Muscle layer of colon (tissue), 2 donors: ENCODE measurements around the gene CD99L2.

Source experiments
- H3K27ac ChIP-seq: one replicate; pipeline ENCODE4 v1.7.0; 2013; ENCODE audit warnings: low read depth, mild to moderate bottlenecking, low read length, moderate library complexity
- H3K27me3 ChIP-seq, 2 donors: one replicate each; pipeline ENCODE4 v1.7.0; 2013; ENCODE audit warnings: low read length in 2 of 2, mild to moderate bottlenecking in 2 of 2; ENCODE audit not compliant: insufficient read depth in 2 of 2, control insufficient read depth in 1 of 2
- H3K36me3 ChIP-seq: one replicate; pipeline ENCODE4 v1.7.0; 2013; ENCODE audit warnings: mild to moderate bottlenecking, low read length; ENCODE audit not compliant: insufficient read depth
- H3K4me1 ChIP-seq: one replicate; pipeline ENCODE4 v1.7.0; 2013; ENCODE audit warnings: mild to moderate bottlenecking, low read length; ENCODE audit not compliant: insufficient read depth
- H3K4me3 ChIP-seq, 2 donors: one replicate each; pipeline ENCODE4 v1.7.0; 2013; ENCODE audit warnings: low read length in 2 of 2, low read depth in 1 of 2, mild to moderate bottlenecking in 1 of 2, moderate library complexity in 1 of 2
- H3K9ac ChIP-seq: one replicate; pipeline ENCODE4 v1.7.0; 2013; ENCODE audit warnings: low read length
- H3K9me3 ChIP-seq: one replicate; pipeline ENCODE4 v1.7.0; 2013; ENCODE audit warnings: mild to moderate bottlenecking, low read length
- donor health status: abdominal sarcoma.
- donor health status: Adenocarcinoma of cecum.

CD99L2 gene, protein sequence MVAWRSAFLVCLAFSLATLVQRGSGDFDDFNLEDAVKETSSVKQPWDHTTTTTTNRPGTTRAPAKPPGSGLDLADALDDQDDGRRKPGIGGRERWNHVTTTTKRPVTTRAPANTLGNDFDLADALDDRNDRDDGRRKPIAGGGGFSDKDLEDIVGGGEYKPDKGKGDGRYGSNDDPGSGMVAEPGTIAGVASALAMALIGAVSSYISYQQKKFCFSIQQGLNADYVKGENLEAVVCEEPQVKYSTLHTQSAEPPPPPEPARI

DNA sequence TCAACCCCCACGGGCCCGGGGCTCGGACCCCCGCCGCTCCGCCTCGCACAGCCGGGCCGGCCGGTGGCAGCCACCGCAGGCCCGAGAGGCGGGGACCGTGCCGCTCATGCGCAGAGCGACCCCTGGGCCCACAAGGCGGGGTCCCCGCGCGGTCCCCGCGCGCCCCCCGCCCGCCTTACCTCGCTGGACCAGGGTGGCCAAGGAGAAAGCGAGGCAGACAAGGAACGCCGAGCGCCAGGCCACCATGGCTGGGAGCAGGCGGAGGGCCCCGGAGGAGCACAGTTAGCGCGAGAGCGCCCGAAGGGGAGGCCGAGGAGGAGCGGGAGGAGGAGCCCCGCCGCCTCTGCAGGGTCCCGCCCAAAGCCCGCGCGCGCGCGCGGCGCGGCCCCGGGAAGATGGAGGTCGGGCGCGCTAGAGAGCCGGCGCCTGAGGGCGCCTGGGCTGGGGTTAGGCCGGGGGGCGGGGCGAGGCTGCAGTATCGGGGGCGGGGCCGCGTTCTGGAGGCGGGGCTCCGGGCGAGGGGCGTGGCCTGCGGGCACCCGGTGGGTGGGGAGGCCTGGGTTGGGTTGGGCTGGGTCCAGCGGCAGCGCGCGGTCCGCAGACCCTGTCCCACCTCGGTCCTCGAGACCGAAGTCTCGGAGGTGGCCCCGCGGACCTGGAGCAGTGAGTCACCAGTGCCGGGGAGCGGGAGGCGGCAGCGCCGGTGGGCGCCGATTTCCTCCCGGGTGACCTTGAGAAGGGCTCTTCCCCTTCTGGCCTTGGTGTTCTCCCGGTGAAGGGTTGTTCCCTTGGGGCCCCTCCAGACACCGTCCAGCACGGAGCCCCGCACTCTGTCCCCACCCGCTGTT is at the start of gene CD99L2:
Gene CD99L2 (minus strand): TSS at position 326 of the 848 bp plus-strand sequence. CDS start 80 bp downstream, at position 246.
- peaks cover 0 to 3% of the 10 kb centered on the region in 2 donors for H3K27me3 ChIP-seq
- H3K27ac ChIP-seq: no peak within 1 kb of the TSS
- no peak within 1 kb of the TSS for H3K9ac ChIP-seq
- no peaks in the 10 kb centered on the region for H3K36me3 ChIP-seq
- peak within 1 kb of the TSS; percentile 59 to 64 for H3K4me3 ChIP-seq
- no peaks in the 10 kb centered on the region for H3K9me3 ChIP-seq
- H3K4me1 ChIP-seq: peaks cover 6% of the 10 kb centered on the region

DNA sequence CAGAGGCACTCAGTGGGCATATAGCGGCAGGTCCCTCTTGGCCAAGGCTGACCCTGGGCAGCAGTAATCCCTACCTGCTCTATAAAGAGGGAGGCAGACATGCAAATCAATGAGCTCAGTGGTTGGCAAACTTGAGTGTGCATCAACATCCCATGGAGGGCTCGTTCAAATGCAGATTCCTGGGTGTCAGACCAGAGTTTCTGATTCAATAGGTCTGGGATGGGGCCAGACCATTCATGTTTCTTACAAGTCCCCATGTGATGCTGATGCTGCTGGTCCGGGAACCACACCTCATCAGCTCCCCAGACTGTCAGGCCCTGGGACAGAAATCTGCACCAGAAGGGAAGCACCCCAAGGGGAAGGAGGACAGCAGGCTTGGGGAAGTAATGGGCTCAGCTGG is 45.8 kb upstream of the CD99L2 start:
- no peaks in the 10 kb centered on the region for H3K9me3 ChIP-seq
- no peak overlapping the region for H3K4me3 ChIP-seq
- no peak overlapping the region for H3K9ac ChIP-seq
- no peaks in the 10 kb centered on the region for H3K36me3 ChIP-seq
- no peak overlapping the region for H3K27ac ChIP-seq
- H3K4me1 ChIP-seq: no peaks in the 10 kb centered on the region
- H3K27me3 ChIP-seq: no peaks in the 10 kb centered on the region

DNA sequence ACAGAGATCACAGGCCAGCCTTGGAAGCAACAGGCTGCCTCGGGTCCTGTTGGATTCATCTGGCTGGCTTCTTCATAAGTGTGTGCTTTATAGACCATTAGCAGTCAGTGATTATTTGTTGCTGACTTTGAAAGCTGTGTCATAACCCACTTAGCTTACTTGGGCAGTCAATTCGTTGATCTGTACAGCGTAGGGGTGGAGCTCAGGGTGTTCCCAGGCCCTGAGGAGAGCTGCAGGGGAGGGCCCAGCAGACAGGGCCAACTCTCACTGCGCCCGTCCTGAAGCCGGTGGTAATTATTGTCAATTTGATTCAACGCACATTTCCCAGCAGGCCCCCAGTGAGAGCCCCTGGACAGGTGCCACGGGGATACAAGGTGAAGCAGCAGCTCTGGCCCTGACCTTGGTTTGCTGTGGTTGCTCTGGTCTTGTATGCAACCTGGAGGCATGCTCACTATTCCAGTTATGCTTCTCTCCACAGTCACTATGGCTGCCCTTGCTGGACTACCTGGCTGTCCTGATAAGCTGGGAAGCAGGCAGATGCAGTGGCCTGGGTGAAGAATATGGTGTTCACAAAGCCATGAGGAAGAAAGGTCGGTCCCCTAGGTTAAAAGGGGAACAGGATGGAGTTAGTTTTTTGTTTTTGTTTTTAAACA is 44.6 kb upstream of the CD99L2 start:
- Histone ChIP-seq H3K27ac (no peak overlapping the region), H3K36me3 (no peaks in the 10 kb centered on the region), H3K9me3 (no peaks in the 10 kb centered on the region), H3K4me3 (no peak overlapping the region), H3K27me3 (no peaks in the 10 kb centered on the region), H3K9ac (no peak overlapping the region), H3K4me1 (no peaks in the 10 kb centered on the region)

DNA sequence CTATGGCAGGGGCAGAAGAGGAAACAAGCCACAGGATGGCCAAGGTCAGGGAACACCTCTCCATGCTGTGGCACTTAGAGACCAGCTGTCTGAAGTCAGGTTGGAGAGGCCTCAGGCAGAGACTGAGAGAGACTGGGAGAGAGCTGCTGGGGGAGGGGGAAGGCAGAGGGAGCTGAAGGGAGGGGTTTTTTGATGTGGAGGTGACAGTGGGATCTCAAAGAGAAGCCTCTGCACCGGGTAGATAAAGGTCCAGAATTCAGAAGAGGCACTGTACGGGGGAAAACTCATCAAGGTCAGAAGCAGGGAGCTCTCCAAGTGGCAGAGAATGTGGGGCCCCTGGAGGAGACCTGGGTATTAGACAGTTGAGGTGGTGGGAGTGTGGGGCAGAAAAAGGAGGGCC is 43.1 kb upstream of the CD99L2 start:
- no peak overlapping the region for H3K4me3 ChIP-seq
- no peaks in the 10 kb centered on the region for H3K9me3 ChIP-seq
- no peaks in the 10 kb centered on the region for H3K4me1 ChIP-seq
- H3K36me3 ChIP-seq: no peaks in the 10 kb centered on the region
- no peak overlapping the region for H3K27ac ChIP-seq
- H3K9ac ChIP-seq: no peak overlapping the region
- no peaks in the 10 kb centered on the region for H3K27me3 ChIP-seq

DNA sequence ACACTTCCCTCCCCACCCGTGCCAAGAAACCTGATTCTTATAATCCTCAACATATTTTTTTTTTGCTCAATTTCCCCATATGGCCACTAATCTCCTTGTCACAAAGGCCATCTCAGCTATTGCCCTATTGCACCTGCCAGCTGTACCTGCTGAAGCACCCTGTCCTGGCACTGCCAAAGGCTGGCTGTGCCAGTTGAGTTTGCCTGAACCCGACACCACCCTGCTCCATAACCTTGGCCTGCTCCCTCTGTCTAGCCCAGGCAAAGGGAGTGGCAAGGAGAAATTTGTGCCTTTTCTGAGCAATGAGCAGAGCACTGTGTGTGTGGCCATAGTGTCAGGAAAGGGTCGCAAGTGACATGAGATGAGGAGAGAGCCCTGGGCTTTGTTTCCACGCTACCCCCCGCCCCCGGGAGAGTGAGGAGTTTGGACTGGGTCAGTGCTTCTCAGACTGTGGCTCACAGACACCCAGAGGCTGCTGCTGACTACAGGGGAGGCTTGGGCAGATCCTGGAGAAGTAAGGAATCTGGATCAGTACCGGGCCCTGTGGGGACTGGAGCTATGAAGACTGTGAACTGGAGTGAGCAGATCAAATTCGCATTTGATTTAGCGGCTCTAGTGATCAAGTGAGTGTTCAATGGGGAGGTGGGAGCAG is 42.5 kb upstream of the CD99L2 start:
- no peak overlapping the region for H3K27ac ChIP-seq
- no peaks in the 10 kb centered on the region for H3K27me3 ChIP-seq
- H3K4me3 ChIP-seq: no peak overlapping the region
- no peak overlapping the region for H3K9ac ChIP-seq
- H3K36me3 ChIP-seq: no peaks in the 10 kb centered on the region
- no peaks in the 10 kb centered on the region for H3K4me1 ChIP-seq
- no peaks in the 10 kb centered on the region for H3K9me3 ChIP-seq

DNA sequence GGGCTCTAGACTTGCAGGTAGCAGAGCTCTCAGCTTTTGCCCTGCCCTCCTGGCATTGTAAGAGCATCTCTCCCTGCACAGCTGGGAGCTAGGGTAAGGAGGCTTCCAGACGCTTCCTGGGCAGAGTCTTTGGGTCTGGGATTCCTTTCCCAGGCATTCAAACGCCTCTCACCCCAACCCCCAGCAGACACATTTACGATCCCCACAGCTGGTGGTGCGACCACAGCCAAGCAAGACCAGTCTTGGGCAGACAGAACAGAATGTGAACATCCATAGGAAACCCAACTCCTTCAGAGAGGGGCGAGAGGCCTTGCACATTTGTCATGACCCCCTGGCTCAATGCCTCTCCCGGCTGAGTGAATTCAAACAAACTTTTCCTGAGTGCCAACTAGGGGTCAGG is 38.1 kb upstream of the CD99L2 start:
- Histone ChIP-seq H3K4me1 (no peaks in the 10 kb centered on the region), H3K27ac (no peak overlapping the region), H3K36me3 (no peaks in the 10 kb centered on the region), H3K27me3 (no peaks in the 10 kb centered on the region), H3K4me3 (no peak overlapping the region), H3K9me3 (no peaks in the 10 kb centered on the region), H3K9ac (no peak overlapping the region)

DNA sequence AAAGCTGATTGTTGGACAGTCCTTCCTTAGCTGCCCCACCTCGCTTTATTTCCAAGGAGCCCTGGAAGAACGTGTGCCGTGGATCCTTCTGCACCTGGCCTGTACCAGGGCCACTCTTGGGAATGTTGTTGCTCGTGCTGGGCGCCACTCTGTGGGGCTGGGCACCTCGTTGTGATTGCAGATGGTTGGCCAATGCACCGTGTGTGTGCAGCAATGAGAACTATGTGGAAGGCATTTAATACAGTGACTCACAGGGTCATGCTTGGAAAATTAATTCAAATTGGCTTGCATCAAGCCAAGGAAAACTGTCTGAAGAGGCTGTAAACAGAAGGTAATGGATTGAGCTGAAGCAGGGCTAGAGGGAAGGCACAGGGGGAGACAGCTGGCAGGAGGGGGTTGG is 37.0 kb upstream of the CD99L2 start:
- Histone ChIP-seq H3K27me3 (no peaks in the 10 kb centered on the region), H3K4me1 (no peaks in the 10 kb centered on the region), H3K9me3 (no peaks in the 10 kb centered on the region), H3K27ac (no peak overlapping the region), H3K9ac (no peak overlapping the region), H3K36me3 (no peaks in the 10 kb centered on the region), H3K4me3 (no peak overlapping the region)

DNA sequence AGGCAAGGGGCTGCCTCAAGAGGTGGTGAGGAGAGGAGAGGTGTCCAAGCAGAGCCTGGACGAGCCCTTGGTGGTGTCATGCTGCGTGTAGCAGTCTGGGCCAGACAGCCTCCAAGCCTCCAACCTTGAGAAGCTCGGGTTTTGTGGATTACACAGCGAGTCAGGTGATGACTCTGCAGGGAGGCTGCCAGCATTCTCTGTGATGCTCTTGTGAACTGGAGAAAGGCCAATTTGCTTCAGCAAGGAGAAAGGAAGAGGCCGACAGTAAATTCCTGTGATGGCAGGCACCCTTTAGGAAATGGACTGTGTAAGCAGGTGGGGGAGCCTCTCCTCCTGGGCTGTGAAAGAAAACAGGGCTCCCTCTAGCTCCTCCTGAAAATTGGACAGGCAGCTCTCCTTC is 36.0 kb upstream of the CD99L2 start:
- H3K4me3 ChIP-seq: no peak overlapping the region
- H3K27ac ChIP-seq: no peak overlapping the region
- no peaks in the 10 kb centered on the region for H3K4me1 ChIP-seq
- H3K9me3 ChIP-seq: no peaks in the 10 kb centered on the region
- H3K27me3 ChIP-seq: no peaks in the 10 kb centered on the region
- no peak overlapping the region for H3K9ac ChIP-seq
- no peaks in the 10 kb centered on the region for H3K36me3 ChIP-seq

DNA sequence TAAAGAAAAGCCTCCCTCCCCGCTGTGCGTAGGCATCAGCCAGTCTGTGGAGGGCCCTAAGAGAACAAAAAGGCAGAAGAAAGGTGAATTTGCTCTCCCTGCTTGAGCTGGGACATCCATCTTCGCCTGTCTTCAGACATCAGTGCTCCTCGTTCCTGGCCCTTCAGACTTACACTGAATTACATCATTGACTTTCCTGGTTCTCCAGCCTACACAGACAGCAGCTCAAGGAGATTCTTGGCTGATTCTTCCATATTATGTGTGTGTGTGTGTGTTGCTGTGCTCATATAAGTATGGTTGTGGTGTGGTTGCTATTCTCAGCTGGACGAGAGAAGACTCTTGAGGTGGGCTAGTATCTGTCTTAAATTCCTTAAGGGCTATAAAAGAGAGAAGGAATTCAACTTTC is 35.5 kb upstream of the CD99L2 start:
- Histone ChIP-seq H3K4me3 (no peak overlapping the region), H3K9me3 (no peaks in the 10 kb centered on the region), H3K4me1 (no peaks in the 10 kb centered on the region), H3K36me3 (no peaks in the 10 kb centered on the region), H3K27me3 (no peaks in the 10 kb centered on the region), H3K27ac (no peak overlapping the region), H3K9ac (no peak overlapping the region)

DNA sequence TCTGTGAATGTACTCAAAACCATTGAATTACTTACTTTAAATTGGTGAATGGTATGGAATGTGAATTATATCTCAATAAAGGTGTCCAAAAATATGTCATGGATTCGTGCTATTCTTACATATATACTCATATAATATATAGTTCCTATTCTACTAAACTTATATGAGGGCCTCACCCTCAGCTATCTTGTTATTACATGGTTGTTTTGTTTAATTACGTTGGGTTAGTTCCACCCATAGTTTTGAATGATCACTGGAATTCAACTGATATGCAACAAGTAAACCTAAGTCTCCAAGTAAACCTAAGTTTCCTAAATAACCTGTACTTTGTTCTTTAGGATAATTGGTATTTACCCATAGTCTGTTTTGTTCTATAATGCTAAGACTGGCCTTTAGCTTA is 30.6 kb upstream of the CD99L2 start:
- Histone ChIP-seq H3K4me3 (no peak overlapping the region), H3K36me3 (no peaks in the 10 kb centered on the region), H3K4me1 (no peaks in the 10 kb centered on the region), H3K9me3 (no peaks in the 10 kb centered on the region), H3K27me3 (no peaks in the 10 kb centered on the region), H3K9ac (no peak overlapping the region), H3K27ac (no peak overlapping the region)

DNA sequence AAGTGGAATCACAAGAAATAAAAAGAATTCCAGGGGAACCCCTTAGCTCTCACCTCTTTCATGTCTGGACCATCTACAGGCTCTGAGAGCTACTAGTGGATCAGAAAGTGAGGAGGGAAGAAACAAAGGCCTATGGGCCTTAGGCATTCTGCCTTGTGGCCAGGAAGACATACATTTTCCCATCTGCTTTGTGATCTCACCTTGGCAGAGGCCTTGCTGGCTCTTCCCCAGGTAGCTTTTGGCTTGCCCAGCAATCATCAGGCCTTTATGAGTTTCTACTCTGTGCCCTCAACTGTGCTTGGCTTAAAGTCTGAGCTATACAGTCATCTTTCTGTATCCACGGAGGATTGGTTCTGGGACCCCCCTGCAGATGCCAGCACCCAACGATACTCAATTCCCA is 28.3 kb upstream of the CD99L2 start:
- Histone ChIP-seq H3K36me3 (no peaks in the 10 kb centered on the region), H3K9ac (no peak overlapping the region), H3K27ac (no peak overlapping the region), H3K4me3 (no peak overlapping the region), H3K9me3 (no peaks in the 10 kb centered on the region), H3K27me3 (no peaks in the 10 kb centered on the region), H3K4me1 (no peaks in the 10 kb centered on the region)
